ENCODE measurements around the gene ACTL10. TPM values are rescaled to one million over a fixed set of nuclear protein-coding genes. Genes with fewer than 3 reads are reported as not detected.
A peak's percentile ranks its signal among the peaks of the same experiment; 100 is the strongest.
"Not testable (repeated sequence)": the region's sequence is repeated elsewhere in the genome, so short reads cannot be mapped to it uniquely, and the experiment has no call there.

Gene ACTL10
- total and polyA plus RNA-seq, 11 donors, result 0.13 to 1.1 (median 0.36) TPM

DNA sequence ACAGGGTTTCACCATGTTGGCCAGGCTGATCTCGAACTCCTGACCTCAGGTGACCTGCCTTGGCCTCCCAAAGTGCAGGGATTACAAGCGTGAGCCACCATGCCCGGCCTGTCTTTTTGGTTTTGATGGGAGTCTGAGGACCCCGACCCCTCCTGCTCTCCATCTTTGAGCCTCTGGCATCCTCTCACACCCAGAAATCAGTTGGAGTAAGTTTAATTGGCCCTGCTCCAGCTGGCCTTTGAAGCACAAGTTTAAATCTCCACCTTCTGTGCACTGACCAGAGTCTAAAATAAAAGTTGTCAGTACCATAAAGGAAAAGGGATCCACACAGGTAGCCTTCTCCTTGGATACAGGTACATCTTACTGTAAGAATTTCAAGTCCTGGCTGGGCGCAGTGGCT lies 20.6 kb upstream of the ACTL10 start:
- H3K4me3 ChIP-seq, result no peak overlapping the region
- H3K27ac ChIP-seq, result no peak overlapping the region
- H3K9me3 ChIP-seq, result no peaks in the 10 kb centered on the region
- no peaks in the 10 kb centered on the region for H3K27me3 ChIP-seq
- intact Hi-C loops (cut with DNase I), result no loop called here
- peaks cover 0 to 36% (median 17%) of the 10 kb centered on the region in 12 donors for H3K4me1 ChIP-seq
- DNase-seq, result no peak
- TF ChIP-seq, protein P1, sequence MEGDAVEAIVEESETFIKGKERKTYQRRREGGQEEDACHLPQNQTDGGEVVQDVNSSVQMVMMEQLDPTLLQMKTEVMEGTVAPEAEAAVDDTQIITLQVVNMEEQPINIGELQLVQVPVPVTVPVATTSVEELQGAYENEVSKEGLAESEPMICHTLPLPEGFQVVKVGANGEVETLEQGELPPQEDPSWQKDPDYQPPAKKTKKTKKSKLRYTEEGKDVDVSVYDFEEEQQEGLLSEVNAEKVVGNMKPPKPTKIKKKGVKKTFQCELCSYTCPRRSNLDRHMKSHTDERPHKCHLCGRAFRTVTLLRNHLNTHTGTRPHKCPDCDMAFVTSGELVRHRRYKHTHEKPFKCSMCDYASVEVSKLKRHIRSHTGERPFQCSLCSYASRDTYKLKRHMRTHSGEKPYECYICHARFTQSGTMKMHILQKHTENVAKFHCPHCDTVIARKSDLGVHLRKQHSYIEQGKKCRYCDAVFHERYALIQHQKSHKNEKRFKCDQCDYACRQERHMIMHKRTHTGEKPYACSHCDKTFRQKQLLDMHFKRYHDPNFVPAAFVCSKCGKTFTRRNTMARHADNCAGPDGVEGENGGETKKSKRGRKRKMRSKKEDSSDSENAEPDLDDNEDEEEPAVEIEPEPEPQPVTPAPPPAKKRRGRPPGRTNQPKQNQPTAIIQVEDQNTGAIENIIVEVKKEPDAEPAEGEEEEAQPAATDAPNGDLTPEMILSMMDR (IDR thresholded peaks at IDR 0.05), result no peak
- no peak for TF ChIP-seq POLR2A (IDR thresholded peaks at IDR 0.05)
- no peak for ATAC-seq
- peaks cover 0 to 52% (median 45%) of the 10 kb centered on the region in 9 donors for H3K36me3 ChIP-seq
- 84 to 94% (median 92%) methylated on average over 5 of the region's 5 CpGs for WGBS, 4 donors

DNA sequence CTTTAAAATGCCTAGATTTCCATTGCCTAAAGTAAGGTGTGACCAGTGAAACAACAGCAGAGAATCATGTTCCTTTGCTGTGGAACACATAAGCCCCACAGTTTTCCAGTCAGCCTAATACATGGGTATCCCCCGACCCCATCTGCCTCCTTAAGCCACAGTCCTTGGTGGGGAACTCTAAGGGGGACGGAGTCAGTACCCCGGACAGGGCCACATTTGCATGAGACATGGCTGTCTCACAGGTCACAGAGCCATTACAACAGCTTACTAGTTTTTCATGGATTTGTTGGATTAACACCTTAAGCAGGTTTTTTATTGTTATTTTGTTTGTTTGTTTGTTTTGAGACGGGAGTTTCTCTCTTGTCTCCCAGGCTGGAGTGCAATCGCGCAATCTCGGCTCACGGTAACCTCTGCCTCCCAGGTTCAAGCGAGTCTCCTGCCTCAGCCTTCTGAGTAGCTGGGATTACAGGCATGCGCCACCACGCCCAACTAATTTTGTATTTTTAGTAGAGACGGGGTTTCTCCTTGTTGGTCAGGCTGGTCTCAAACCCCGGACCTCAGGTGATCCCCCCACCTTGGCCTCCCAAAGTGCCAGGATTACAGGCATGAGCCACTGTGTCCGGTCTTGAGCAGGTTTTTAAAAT lies 19.7 kb upstream of the ACTL10 start:
- Histone ChIP-seq H3K4me1 (peaks cover 0 to 36% (median 17%) of the 10 kb centered on the region in 12 donors), H3K27ac (peak overlapping the region in 2 of 12 donors; percentile 35 to 46), H3K36me3 (peaks cover 0 to 46% (median 38%) of the 10 kb centered on the region in 9 donors)
- H3K9me3 ChIP-seq; ATAC-seq; intact Hi-C loops (cut with DNase I); H3K27me3 ChIP-seq; DNase-seq; H3K4me3 ChIP-seq: not testable (repeated sequence)
- WGBS, 4 donors, result 84 to 88% (median 87%) methylated on average over 14 of the region's 14 CpGs

DNA sequence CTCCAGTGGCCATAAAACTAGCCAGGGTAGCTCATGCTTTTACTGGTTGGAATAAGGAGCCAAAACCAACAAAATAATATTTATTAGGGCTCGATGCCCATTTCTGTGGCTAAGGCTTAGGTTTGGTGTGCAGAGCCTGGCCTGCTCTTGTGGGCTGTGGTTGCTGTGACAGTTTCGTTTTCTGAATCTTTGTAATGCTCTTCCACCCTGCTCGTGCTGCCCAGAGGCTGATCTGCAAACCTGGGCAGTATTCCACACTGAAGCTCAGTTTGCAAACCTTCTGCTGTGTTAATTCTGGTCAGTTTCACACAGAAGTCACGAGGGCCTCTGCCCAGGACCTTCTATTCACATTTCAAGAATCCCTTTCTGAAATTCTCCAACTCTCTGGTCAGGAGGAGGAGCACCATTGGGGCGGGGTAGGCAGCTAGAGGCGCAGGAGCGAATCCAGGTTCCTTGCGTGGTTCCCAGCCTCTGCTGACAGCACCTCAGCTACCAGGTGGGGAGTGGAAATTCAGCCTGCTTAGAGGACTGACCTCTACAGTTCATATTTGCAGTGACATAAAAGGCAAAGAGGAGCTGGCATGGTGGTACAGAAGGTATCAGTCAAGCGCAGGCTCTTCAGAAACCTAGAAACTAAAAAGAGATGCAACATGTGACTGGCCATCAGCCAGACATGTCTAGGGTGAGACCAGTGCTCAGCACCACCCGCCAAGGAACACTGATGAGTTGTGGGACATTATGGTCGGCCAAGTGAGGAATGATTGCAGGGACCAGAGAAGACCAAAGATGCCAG lies 18.9 kb upstream of the ACTL10 start:
- no peaks in the 10 kb centered on the region for H3K27me3 ChIP-seq
- H3K27ac ChIP-seq, result peak overlapping the region in 3 of 12 donors; percentile 18 to 46 (median 35)
- TF ChIP-seq, protein P1 (IDR thresholded peaks at IDR 0.05), result no peak
- no peak for TF ChIP-seq POLR2A (IDR thresholded peaks at IDR 0.05)
- no peaks in the 10 kb centered on the region for H3K9me3 ChIP-seq
- peaks cover 0 to 36% (median 17%) of the 10 kb centered on the region in 12 donors for H3K4me1 ChIP-seq
- ATAC-seq (peak; percentile 19 to 66 (median 46)), DNase-seq (no peak)
- H3K36me3 ChIP-seq, result peaks cover 0 to 40% (median 31%) of the 10 kb centered on the region in 9 donors
- no peak overlapping the region for H3K4me3 ChIP-seq
- 62 to 71% (median 69%) methylated on average over 11 of the region's 11 CpGs for WGBS, 4 donors
- intact Hi-C loops (cut with DNase I), result no loop called here

DNA sequence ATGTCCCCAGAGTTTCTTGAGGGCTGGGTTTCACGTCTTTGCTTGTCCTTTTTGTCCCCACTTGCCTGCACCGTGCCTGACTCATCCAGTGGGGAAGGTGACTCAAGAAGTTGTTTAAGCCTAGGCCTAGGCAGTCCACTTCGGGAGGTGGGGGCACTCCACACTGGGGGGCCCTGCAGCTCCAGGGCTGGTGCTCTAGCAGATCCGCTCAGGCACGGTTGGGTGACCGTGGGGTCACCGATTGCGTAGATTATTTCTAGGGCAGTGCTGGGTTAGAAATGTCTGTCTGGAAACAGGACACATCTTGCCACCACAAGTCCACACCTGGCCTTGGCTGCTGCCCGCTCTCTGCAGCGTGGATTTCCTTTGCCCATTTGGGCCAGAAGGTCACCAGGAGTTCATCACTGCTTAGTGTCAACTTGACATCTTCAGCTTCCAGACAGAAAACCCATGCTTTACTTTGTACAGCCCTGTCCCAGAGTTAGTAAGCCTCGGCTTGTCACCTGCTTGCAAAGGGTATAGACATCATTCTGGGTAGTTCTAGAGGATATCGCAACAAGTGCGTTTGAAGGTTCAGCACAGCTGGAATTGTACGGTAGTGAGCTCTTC lies 18.2 kb upstream of the ACTL10 start:
- Histone ChIP-seq H3K27me3 (no peaks in the 10 kb centered on the region), H3K4me3 (peak overlapping the region in 1 of 12 donors; percentile 14), H3K4me1 (peaks cover 2 to 42% (median 18%) of the 10 kb centered on the region in 12 donors), H3K9me3 (no peaks in the 10 kb centered on the region), H3K36me3 (peaks cover 0 to 34% (median 24%) of the 10 kb centered on the region in 9 donors), H3K27ac (peak overlapping the region in 3 of 12 donors; percentile 1 to 35 (median 18))
- ATAC-seq, result peak; percentile 8 to 23 (median 14)
- DNase-seq, result no peak
- WGBS, 4 donors, result 60 to 74% (median 70%) methylated on average over 13 to 14 of the region's 14 CpGs
- TF ChIP-seq, protein P1 (IDR thresholded peaks at IDR 0.05), result no peak
- TF ChIP-seq POLR2A (IDR thresholded peaks at IDR 0.05), result no peak
- intact Hi-C loops (cut with DNase I), result no loop called here
